Hepatocyte (in vitro differentiated cells): ENCODE measurements around the gene COX8A.

ENCODE experiments used
- CTCF ChIP-seq: fragments of 200-600 bp; sonication (generic); IDR thresholded peaks from 2 replicates; pipeline ENCODE4 v1.5.1; 2016; ENCODE audit warnings: antibody characterized with exemption, mild to moderate bottlenecking; ENCODE audit not compliant: poor library complexity
- EZH2 ChIP-seq: fragments of 200-600 bp; sonication (generic); IDR thresholded peaks from 2 replicates; pipeline ENCODE4 v1.6.1; 2016; ENCODE audit warnings: antibody characterized with exemption, mild to moderate bottlenecking, borderline replicate concordance

- TF ChIP-seq EZH2 (no peak), CTCF (peak; percentile 69)
Observed at GRCh38 chr11:63945477-63946163, 28.8 kb upstream of the COX8A start.
